ENCODE results near the gene CHD5.

The CHD5 gene

DNA sequence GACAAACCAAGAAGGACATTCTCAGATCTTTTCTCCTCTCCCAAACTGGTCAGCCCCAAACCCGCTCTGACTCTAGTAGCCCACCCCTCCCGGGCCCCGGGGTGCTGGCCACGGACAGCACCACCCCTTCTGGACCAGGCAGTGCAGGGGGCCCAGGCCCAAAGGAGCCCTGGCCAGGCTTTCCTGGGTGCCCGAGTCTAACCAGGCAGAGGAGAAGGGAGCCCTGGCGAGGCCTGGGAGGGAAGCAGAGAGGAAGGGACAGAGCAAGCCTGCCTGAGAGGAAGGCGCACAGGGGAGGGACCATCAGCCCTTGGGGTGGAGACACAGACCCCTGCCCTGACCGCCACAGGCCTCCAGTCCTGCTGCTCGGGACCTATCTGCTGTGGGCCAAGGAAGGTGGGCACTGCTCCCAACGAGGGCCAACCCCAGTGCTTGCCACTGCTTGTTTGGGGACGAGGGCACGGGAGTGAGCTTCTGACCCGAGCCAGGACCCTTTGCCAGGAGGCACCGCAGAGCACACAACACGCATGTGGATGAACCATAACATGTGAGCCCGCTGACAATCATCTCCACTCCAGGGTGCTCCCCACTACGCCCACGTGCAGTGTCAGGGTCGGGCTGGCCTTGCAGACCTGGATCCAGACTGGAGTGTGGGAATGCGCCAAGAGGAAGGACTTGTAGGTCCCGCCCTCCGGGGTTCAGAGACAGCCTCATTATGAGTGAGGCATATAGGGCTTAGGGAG lies 76.8 kb downstream of the CHD5 start:
- Histone ChIP-seq H3K27ac (ENCODE audit: low read depth, low read length) (no peak overlapping the region), H3K27me3 (ENCODE audit: insufficient read depth, low read length, poor library complexity) (no peaks in the 10 kb centered on the region), H3K4me2 (ENCODE audit: low read length) (no peak overlapping the region), H2BK120ac (ENCODE audit: low read depth, low read length) (no peak overlapping the region), H3K18ac (ENCODE audit: low read length) (no peak overlapping the region), H3K4me3 (ENCODE audit: low read length) (no peak overlapping the region), H4K8ac (ENCODE audit: low read depth, low read length) (no peak overlapping the region), H3K4me1 (ENCODE audit: control insufficient read depth, low read depth, low read length) (no peaks in the 10 kb centered on the region), H2BK5ac (ENCODE audit: low read length) (no peak overlapping the region), H2BK15ac (replicated peaks; ENCODE audit: low read depth) (no peak overlapping the region), H4K5ac (ENCODE audit: low read length) (no peak overlapping the region), H3K36me3 (ENCODE audit: control insufficient read depth, insufficient read depth, low read length) (no peaks in the 10 kb centered on the region), H3K23ac (ENCODE audit: low read length) (no peak overlapping the region), H3K9ac (ENCODE audit: low read length) (no peak overlapping the region), H3K79me2 (ENCODE audit: control insufficient read depth, insufficient read depth, low read length) (no peaks in the 10 kb centered on the region), H3K4ac (ENCODE audit: low read depth, low read length) (no peak overlapping the region), H3K79me1 (ENCODE audit: low read length) (no peaks in the 10 kb centered on the region), H3K56ac (ENCODE audit: low read length) (no peak overlapping the region), H2AK5ac (ENCODE audit: low read length) (no peak overlapping the region)
- DNase-seq, result no peak
- no CpG with 5 or more reads among the region's 22 CpGs for WGBS (ENCODE audit: extremely low coverage, insufficient coverage, low lambda C conversion rate)

DNA sequence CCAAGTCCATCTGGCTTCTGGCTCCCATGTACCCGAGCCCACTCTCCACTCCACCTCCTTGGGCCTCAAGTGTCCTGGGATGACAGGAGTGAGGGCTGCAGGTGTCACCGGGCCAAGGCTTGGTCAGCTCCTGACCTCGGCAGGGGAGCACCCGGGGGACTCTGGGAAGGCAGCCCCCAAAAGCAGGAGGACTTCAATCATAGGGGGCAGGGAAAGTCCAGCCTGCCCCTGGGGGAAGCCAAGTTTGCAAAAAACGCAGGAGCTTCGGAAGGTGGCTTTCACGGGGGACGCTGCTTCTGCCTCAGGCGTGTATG lies 77.6 kb downstream of the CHD5 start:
- no peak overlapping the region for H2BK15ac ChIP-seq (replicated peaks; ENCODE audit: low read depth)
- H3K4me2 ChIP-seq (ENCODE audit: low read length), result no peak overlapping the region
- no peaks in the 10 kb centered on the region for H3K4me1 ChIP-seq (ENCODE audit: control insufficient read depth, low read depth, low read length)
- no peaks in the 10 kb centered on the region for H3K79me1 ChIP-seq (ENCODE audit: low read length)
- no peaks in the 10 kb centered on the region for H3K79me2 ChIP-seq (ENCODE audit: control insufficient read depth, insufficient read depth, low read length)
- H3K27ac ChIP-seq (ENCODE audit: low read depth, low read length), result no peak overlapping the region
- no peak overlapping the region for H4K8ac ChIP-seq (ENCODE audit: low read depth, low read length)
- no peak overlapping the region for H3K56ac ChIP-seq (ENCODE audit: low read length)
- no peak overlapping the region for H3K9ac ChIP-seq (ENCODE audit: low read length)
- H2AK5ac ChIP-seq (ENCODE audit: low read length), result no peak overlapping the region
- no peaks in the 10 kb centered on the region for H3K36me3 ChIP-seq (ENCODE audit: control insufficient read depth, insufficient read depth, low read length)
- no CpG with 5 or more reads among the region's 9 CpGs for whole genome bisulfite sequencing (ENCODE audit: extremely low coverage, insufficient coverage, low lambda C conversion rate)
- H3K4ac ChIP-seq (ENCODE audit: low read depth, low read length), result no peak overlapping the region
- H2BK120ac ChIP-seq (ENCODE audit: low read depth, low read length), result no peak overlapping the region
- no peak overlapping the region for H3K23ac ChIP-seq (ENCODE audit: low read length)
- no peak overlapping the region for H3K18ac ChIP-seq (ENCODE audit: low read length)
- no peak overlapping the region for H4K5ac ChIP-seq (ENCODE audit: low read length)
- no peaks in the 10 kb centered on the region for H3K27me3 ChIP-seq (ENCODE audit: insufficient read depth, low read length, poor library complexity)
- H2BK5ac ChIP-seq (ENCODE audit: low read length), result no peak overlapping the region
- H3K4me3 ChIP-seq (ENCODE audit: low read length), result no peak overlapping the region
- DNase-seq, result no peak

DNA sequence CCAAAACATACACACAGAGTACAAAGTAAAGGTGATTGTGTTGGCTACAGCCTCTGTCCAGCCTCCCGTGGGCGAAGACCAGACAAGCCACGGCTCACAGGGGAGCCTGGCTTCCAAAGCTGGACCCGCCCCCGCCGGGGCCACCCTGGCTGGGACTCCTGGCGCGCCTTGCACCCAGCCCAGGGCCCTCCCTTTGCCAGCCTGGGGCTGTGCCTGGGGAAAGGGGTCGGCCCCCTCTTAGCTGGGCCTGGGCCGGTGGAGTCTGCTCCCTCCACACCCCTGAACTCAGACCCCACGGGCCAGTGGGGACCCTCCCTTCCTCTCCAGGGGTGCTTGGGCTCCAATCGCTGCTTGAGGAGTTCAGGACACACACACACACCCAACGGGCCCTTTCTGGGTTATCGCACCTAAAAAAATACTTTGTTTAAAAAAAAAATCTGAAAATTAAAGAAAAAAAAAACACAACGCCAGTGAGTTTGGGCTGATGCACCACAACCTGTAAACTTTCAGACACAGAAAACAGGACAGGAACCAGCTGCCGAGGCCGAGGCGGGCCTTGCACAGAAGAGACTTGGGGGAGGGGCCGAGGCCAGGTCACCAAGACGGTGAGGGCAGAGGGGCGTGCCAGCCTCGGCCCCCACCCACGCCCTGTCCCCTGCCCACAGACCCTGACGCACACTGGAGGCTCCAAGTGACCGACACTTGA lies 78.1 kb downstream of the CHD5 start:
- H3K4ac ChIP-seq (ENCODE audit: low read depth, low read length), result no peak overlapping the region
- H3K27me3 ChIP-seq (ENCODE audit: insufficient read depth, low read length, poor library complexity), result no peaks in the 10 kb centered on the region
- H3K9ac ChIP-seq (ENCODE audit: low read length), result no peak overlapping the region
- H3K79me1 ChIP-seq (ENCODE audit: low read length), result no peaks in the 10 kb centered on the region
- no peaks in the 10 kb centered on the region for H3K4me1 ChIP-seq (ENCODE audit: control insufficient read depth, low read depth, low read length)
- H3K4me3 ChIP-seq (ENCODE audit: low read length), result no peak overlapping the region
- H3K4me2 ChIP-seq (ENCODE audit: low read length), result no peak overlapping the region
- H3K36me3 ChIP-seq (ENCODE audit: control insufficient read depth, insufficient read depth, low read length), result no peaks in the 10 kb centered on the region
- no peak overlapping the region for H3K23ac ChIP-seq (ENCODE audit: low read length)
- no peak overlapping the region for H3K18ac ChIP-seq (ENCODE audit: low read length)
- no peak overlapping the region for H4K5ac ChIP-seq (ENCODE audit: low read length)
- no peak overlapping the region for H3K27ac ChIP-seq (ENCODE audit: low read depth, low read length)
- no peak overlapping the region for H2BK120ac ChIP-seq (ENCODE audit: low read depth, low read length)
- no peak overlapping the region for H2BK15ac ChIP-seq (replicated peaks; ENCODE audit: low read depth)
- no CpG with 5 or more reads among the region's 25 CpGs for WGBS (ENCODE audit: extremely low coverage, insufficient coverage, low lambda C conversion rate)
- no peak for DNase-seq
- H2AK5ac ChIP-seq (ENCODE audit: low read length), result no peak overlapping the region
- no peak overlapping the region for H3K56ac ChIP-seq (ENCODE audit: low read length)
- no peak overlapping the region for H4K8ac ChIP-seq (ENCODE audit: low read depth, low read length)
- no peak overlapping the region for H2BK5ac ChIP-seq (ENCODE audit: low read length)
- H3K79me2 ChIP-seq (ENCODE audit: control insufficient read depth, insufficient read depth, low read length), result no peaks in the 10 kb centered on the region

DNA sequence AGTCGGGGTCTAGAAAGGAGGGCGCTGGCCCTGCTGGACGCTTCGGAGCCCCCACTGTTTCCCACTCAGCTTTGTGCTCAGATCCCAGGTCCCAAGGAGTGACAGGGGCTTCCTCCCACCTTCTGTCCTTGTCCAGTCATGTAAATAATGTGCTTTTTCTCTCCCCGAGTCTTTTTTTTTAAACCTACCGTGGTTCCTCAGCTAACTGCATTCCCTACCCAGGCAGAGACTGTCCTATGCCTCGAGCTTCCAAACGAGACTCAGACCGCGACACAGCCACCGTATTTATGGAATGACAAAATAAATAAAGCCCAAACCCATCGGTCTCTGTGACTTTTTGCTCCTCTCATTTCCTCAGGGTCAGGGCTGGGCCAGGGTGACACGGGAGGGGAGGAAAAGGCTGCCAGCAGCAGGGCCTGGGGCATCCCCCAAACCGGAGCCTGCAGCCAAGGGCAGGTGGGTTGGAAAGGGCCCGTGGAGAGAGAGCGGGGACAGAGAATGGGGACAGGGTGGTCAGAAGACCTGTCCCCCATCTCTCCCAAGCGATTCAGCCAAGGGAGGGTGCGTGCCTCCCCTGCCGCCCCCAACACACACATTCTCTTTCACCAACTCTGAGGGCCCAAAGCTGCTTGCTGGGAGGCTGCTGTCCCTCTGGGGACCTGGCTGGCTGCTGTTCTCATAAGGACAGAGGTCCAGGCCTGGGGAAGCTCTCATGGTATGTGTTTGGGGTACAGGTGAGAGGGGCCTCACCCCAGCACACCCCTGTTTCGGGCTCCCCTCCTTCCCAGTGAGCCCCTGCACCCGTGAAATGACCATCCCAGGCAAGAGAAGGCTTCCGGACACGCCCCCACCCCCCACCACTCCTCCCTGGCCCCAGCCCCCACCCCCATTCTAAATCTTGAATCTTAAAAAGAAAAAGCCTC lies 79.0 kb downstream of the CHD5 start:
- Histone ChIP-seq H2BK5ac (ENCODE audit: low read length) (no peak overlapping the region), H3K4me1 (ENCODE audit: control insufficient read depth, low read depth, low read length) (no peaks in the 10 kb centered on the region), H3K4ac (ENCODE audit: low read depth, low read length) (no peak overlapping the region), H3K56ac (ENCODE audit: low read length) (no peak overlapping the region), H3K4me2 (ENCODE audit: low read length) (no peak overlapping the region), H3K36me3 (ENCODE audit: control insufficient read depth, insufficient read depth, low read length) (no peaks in the 10 kb centered on the region), H2AK5ac (ENCODE audit: low read length) (no peak overlapping the region), H3K27ac (ENCODE audit: low read depth, low read length) (no peak overlapping the region), H3K23ac (ENCODE audit: low read length) (no peak overlapping the region), H2BK120ac (ENCODE audit: low read depth, low read length) (no peak overlapping the region), H3K79me2 (ENCODE audit: control insufficient read depth, insufficient read depth, low read length) (no peaks in the 10 kb centered on the region), H4K8ac (ENCODE audit: low read depth, low read length) (no peak overlapping the region), H3K79me1 (ENCODE audit: low read length) (no peaks in the 10 kb centered on the region), H2BK15ac (replicated peaks; ENCODE audit: low read depth) (no peak overlapping the region), H4K5ac (ENCODE audit: low read length) (no peak overlapping the region), H3K9ac (ENCODE audit: low read length) (no peak overlapping the region), H3K4me3 (ENCODE audit: low read length) (no peak overlapping the region), H3K27me3 (ENCODE audit: insufficient read depth, low read length, poor library complexity) (no peaks in the 10 kb centered on the region), H3K18ac (ENCODE audit: low read length) (no peak overlapping the region)
- DNase-seq, result no peak
- no CpG with 5 or more reads among the region's 23 CpGs for WGBS (ENCODE audit: extremely low coverage, insufficient coverage, low lambda C conversion rate)

DNA sequence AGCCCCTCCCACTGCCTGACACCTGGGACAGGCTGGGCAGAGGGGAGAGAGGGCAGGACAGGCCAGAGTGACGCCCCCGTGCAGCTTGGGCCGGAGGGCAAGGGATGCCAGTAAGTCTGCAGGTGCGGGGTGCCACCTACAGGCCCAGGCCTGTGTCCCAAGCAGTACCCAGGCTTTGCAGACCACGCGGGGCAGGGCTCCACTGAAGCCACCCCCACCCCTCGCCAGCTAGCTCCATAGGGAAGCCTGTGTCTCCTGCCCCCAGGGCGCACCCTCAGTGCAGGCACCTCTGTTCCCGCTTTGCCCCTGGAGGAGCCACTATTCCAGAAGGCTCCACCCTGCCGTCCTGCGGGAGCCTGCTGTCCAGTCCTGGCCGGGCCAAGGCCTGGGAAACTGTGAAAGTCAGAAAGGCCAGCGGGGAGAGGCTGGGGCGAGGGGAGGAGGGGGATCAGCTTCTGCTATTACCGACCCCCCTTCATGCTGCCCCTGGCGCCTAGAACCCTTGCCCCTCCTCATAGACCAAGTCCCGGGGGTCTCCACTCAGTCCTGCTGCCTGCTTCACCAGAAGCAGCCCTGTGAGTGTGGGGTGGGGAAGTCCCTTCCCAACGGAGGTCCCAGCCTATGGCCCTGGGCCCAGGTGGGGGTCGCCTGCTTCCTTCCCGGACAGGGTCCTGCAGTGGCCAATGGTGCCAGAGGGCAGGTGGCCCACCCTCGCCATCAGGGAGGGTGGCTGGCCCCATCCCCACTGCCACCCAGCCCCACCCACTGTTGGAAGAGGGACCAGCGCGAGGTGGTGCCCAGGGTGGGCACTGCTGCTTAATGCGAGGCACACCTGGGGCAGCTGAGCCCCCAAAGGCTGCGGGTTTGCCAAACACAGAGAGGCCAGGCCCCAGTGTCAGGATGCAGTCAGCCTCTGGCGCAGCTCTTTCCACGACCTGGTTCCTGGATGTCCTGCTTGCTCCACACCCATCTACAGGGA lies 80.0 kb downstream of the CHD5 start:
- H2BK15ac ChIP-seq (replicated peaks; ENCODE audit: low read depth), result no peak overlapping the region
- H3K56ac ChIP-seq (ENCODE audit: low read length), result no peak overlapping the region
- H4K5ac ChIP-seq (ENCODE audit: low read length), result no peak overlapping the region
- H3K79me1 ChIP-seq (ENCODE audit: low read length), result no peaks in the 10 kb centered on the region
- H3K27ac ChIP-seq (ENCODE audit: low read depth, low read length), result no peak overlapping the region
- H2BK120ac ChIP-seq (ENCODE audit: low read depth, low read length), result no peak overlapping the region
- DNase-seq, result no peak
- H3K27me3 ChIP-seq (ENCODE audit: insufficient read depth, low read length, poor library complexity), result no peaks in the 10 kb centered on the region
- H2AK5ac ChIP-seq (ENCODE audit: low read length), result no peak overlapping the region
- H3K9ac ChIP-seq (ENCODE audit: low read length), result no peak overlapping the region
- no peaks in the 10 kb centered on the region for H3K36me3 ChIP-seq (ENCODE audit: control insufficient read depth, insufficient read depth, low read length)
- no CpG with 5 or more reads among the region's 27 CpGs for WGBS (ENCODE audit: extremely low coverage, insufficient coverage, low lambda C conversion rate)
- H3K4me3 ChIP-seq (ENCODE audit: low read length), result no peak overlapping the region
- H3K4me1 ChIP-seq (ENCODE audit: control insufficient read depth, low read depth, low read length), result no peaks in the 10 kb centered on the region
- H2BK5ac ChIP-seq (ENCODE audit: low read length), result no peak overlapping the region
- no peaks in the 10 kb centered on the region for H3K79me2 ChIP-seq (ENCODE audit: control insufficient read depth, insufficient read depth, low read length)
- no peak overlapping the region for H4K8ac ChIP-seq (ENCODE audit: low read depth, low read length)
- H3K23ac ChIP-seq (ENCODE audit: low read length), result no peak overlapping the region
- no peak overlapping the region for H3K4me2 ChIP-seq (ENCODE audit: low read length)
- no peak overlapping the region for H3K18ac ChIP-seq (ENCODE audit: low read length)
- H3K4ac ChIP-seq (ENCODE audit: low read depth, low read length), result no peak overlapping the region
